Esophagus muscularis mucosa (tissue), 4 donors: ENCODE data around the gene ATP6V1B1. TPM values are rescaled to one million over a fixed set of nuclear protein-coding genes. Genes with fewer than 3 reads are reported as not detected.

Experiments
- DNase-seq: peaks from one replicate; pipeline ENCODE4 v3.0.0-alpha.2; 2017; ENCODE audit errors: extremely low spot score
- H3K27ac ChIP-seq, 4 donors: fragments of 200-600 bp; sonication (generic); replicated peaks in 1 of 4; 1 replicate in 3 of 4; 2 replicates in 1 of 4; pipeline ENCODE4 v1.5.1; 2016 to 2019; ENCODE audit warnings: mild to moderate bottlenecking in 1 of 4
- H3K27me3 ChIP-seq, 4 donors: fragments of 200-600 bp; sonication (generic); one replicate each; pipeline versions ENCODE4 v1.5.1 to v1.6.0; 2016 to 2019
- H3K36me3 ChIP-seq, 4 donors: fragments of 200-600 bp; sonication (generic); one replicate each; pipeline ENCODE4 v1.5.1; 2016 to 2019
- H3K4me1 ChIP-seq, 4 donors: fragments of 200-600 bp; sonication (generic); one replicate each; pipeline ENCODE4 v1.5.1; 2016 to 2019
- H3K4me3 ChIP-seq, 4 donors: fragments of 200-600 bp; sonication (generic); 1 replicate in 2 of 4; 2 replicates in 2 of 4; pipeline ENCODE4 v1.5.1; 2016 to 2019; ENCODE audit warnings: mild to moderate bottlenecking in 4 of 4, moderate library complexity in 1 of 4
- H3K9me3 ChIP-seq, 4 donors: fragments of 200-600 bp; sonication (generic); 1 replicate in 3 of 4; 2 replicates in 1 of 4; pipeline ENCODE4 v1.5.1; 2016 to 2019
- CTCF ChIP-seq, 3 experiments: fragments of 200-600 bp in 2 of 3; fragments of 450-650 bp in 1 of 3; sonication (generic) in 2 of 3; IDR thresholded peaks; one replicate each; pipeline ENCODE4 v1.5.1; 2017 to 2019; ENCODE audit warnings: antibody characterized with exemption in 3 of 3, mild to moderate bottlenecking in 2 of 3, moderate library complexity in 1 of 3
- EP300 ChIP-seq: sonication (generic); formaldehyde crosslinking; IDR thresholded peaks from one replicate; pipeline ENCODE4 v1.6.1; 2017; ENCODE audit warnings: antibody characterized with exemption
- POLR2A ChIP-seq: fragments of 450-650 bp; IDR thresholded peaks from one replicate; pipeline ENCODE4 v1.6.1; 2017; ENCODE audit warnings: antibody characterized with exemption, moderate library complexity, mild to moderate bottlenecking, low read depth
- POLR2AphosphoS5 ChIP-seq, 2 donors: sonication (generic); formaldehyde crosslinking; IDR thresholded peaks; one replicate each; pipeline ENCODE4 v1.6.1; 2017; ENCODE audit warnings: antibody characterized with exemption in 2 of 2
- WGBS: methylation state at CpG from one replicate; pipeline ENCODE4 v1.1.5; 2018; 5-methylcytosine and 5-hydroxymethylcytosine counted together
- intact Hi-C: fragments of 100-400 bp; cut with DNase I; formaldehyde crosslinking; loops from one replicate; pipeline ENCODE4 v1.15.1; 2023
- total RNA-seq, 4 donors: library from RNA; depleted of rRNA; stranded (reverse); fragments of >200 nt; gene quantifications; one replicate each; pipeline versions ENCODE4 v1.1.0 to v1.2.1, GENCODE V29; 2016

The ATP6V1B1 gene
- total RNA-seq, 4 donors from 2014 or later, result 0.83 to 1.6 TPM; not detected in 2

GRCh38 chr2:71000780-71001591 is 65.3 kb downstream of the ATP6V1B1 start:
- Histone ChIP-seq H3K27me3 (peaks cover 0 to 10% (median 0%) of the 10 kb centered on the region in 4 donors), H3K36me3 (no peaks in the 10 kb centered on the region), H3K27ac (no peak overlapping the region), H3K4me3 (peak overlapping the region; percentile 28 to 37 (median 30)), H3K9me3 (no peaks in the 10 kb centered on the region), H3K4me1 (peaks cover 3 to 10% (median 10%) of the 10 kb centered on the region in 4 donors)
- WGBS, result 39% methylated on average over 12 of the region's 21 CpGs
- intact Hi-C loops, result loop anchor here (2.0 kb wide), 1 partner anchor 36 kb away; no protein-coding TSS in a partner anchor
- TF ChIP-seq CTCF (IDR thresholded peaks at IDR 0.05), result peak; percentile 84 to 97 (median 88)
- peak in 1 of 2 donors; percentile 59 for TF ChIP-seq POLR2AphosphoS5 (IDR thresholded peaks at IDR 0.05)
- TF ChIP-seq POLR2A, result no peak
- no peak for TF ChIP-seq EP300
- no peak for DNase-seq

GRCh38 chr2:71001592-71001927 is 65.9 kb downstream of the ATP6V1B1 start:
- peaks cover 0 to 10% (median 0%) of the 10 kb centered on the region in 4 donors for H3K27me3 ChIP-seq
- no peak overlapping the region for H3K4me3 ChIP-seq
- no peak for DNase-seq
- TF ChIP-seq CTCF (IDR thresholded peaks at IDR 0.05) (no peak), POLR2AphosphoS5 (IDR thresholded peaks at IDR 0.05) (no peak), POLR2A (no peak), EP300 (no peak)
- H3K4me1 ChIP-seq, result peaks cover 3 to 10% (median 10%) of the 10 kb centered on the region in 4 donors
- H3K9me3 ChIP-seq, result no peaks in the 10 kb centered on the region
- WGBS, result 84% methylated on average over 4 of the region's 5 CpGs
- no peak overlapping the region for H3K27ac ChIP-seq
- intact Hi-C loops, result loop anchor here (2.0 kb wide), 1 partner anchor 37 kb away; no protein-coding TSS in a partner anchor
- no peaks in the 10 kb centered on the region for H3K36me3 ChIP-seq

- H3K4me1 ChIP-seq, result peaks cover 3 to 10% (median 10%) of the 10 kb centered on the region in 4 donors
- H3K4me3 ChIP-seq, result no peak overlapping the region
- WGBS, result 43% methylated on average over 11 of the region's 11 CpGs
- no peaks in the 10 kb centered on the region for H3K9me3 ChIP-seq
- intact Hi-C loops, result loop anchor here (2.0 kb wide), 1 partner anchor 37 kb away; no protein-coding TSS in a partner anchor
- H3K27me3 ChIP-seq, result peaks cover 0 to 15% (median 0%) of the 10 kb centered on the region in 4 donors
- no peak for DNase-seq
- TF ChIP-seq POLR2AphosphoS5 (IDR thresholded peaks at IDR 0.05) (no peak), EP300 (no peak), CTCF (IDR thresholded peaks at IDR 0.05) (no peak), POLR2A (no peak)
- H3K36me3 ChIP-seq, result no peaks in the 10 kb centered on the region
- H3K27ac ChIP-seq, result no peak overlapping the region
These were observed 66.4 kb downstream of the ATP6V1B1 start for GRCh38 chr2:71001981-71002570.

- Histone ChIP-seq H3K27me3 (peaks cover 0 to 20% (median 0%) of the 10 kb centered on the region in 4 donors), H3K4me1 (peaks cover 3 to 10% (median 10%) of the 10 kb centered on the region in 4 donors), H3K36me3 (no peaks in the 10 kb centered on the region), H3K4me3 (no peak overlapping the region), H3K9me3 (no peaks in the 10 kb centered on the region), H3K27ac (no peak overlapping the region)
- no peak for DNase-seq
- intact Hi-C loops, result no loop called here
- 81% methylated on average over 6 of the region's 6 CpGs for WGBS
- TF ChIP-seq POLR2A (no peak), CTCF (IDR thresholded peaks at IDR 0.05) (no peak), POLR2AphosphoS5 (IDR thresholded peaks at IDR 0.05) (no peak), EP300 (no peak)
These were observed 67.7 kb downstream of the ATP6V1B1 start for GRCh38 chr2:71003396-71003795.
